Keratinocyte (primary cell): ENCODE results near the gene CDK2AP2. TPM values are rescaled to one million over a fixed set of nuclear protein-coding genes. Genes with fewer than 3 reads are reported as not detected.
A peak's percentile ranks its signal among the peaks of the same experiment; 100 is the strongest.

ENCODE experiments used
- DNase-seq: peaks from one replicate; pipeline ENCODE4 v3.0.0-alpha.2; 2011; ENCODE audit warnings: low read depth, missing footprints, low spot score
- FAIRE-seq: peaks from 2 replicates; lab custom pipeline; 2011; peaks lifted over from hg19 to GRCh38; lab: Jason Lieb, UNC
- H2AFZ ChIP-seq: 2 replicates; pipeline ENCODE4 v1.6.0; 2012; ENCODE audit warnings: low read length, control low read depth, inconsistent platforms; ENCODE audit not compliant: control insufficient read depth
- H3K27ac ChIP-seq: 2 replicates; pipeline ENCODE4 v1.5.1; 2011; ENCODE audit warnings: low read length; ENCODE audit not compliant: control insufficient read depth, insufficient read depth
- H3K27me3 ChIP-seq: 3 replicates; pipeline ENCODE4 v1.6.0; 2011; ENCODE audit warnings: low read length; ENCODE audit not compliant: control insufficient read depth, insufficient read depth; ENCODE audit errors: extremely low read depth
- H3K36me3 ChIP-seq, 2 experiments: 2 replicates in 1 of 2; 3 replicates in 1 of 2; pipeline ENCODE4 v1.5.1; 2011; ENCODE audit warnings: low read length in 2 of 2, mild to moderate bottlenecking in 1 of 2; ENCODE audit not compliant: control insufficient read depth in 2 of 2, insufficient read depth in 2 of 2; ENCODE audit errors: extremely low read depth in 1 of 2
- H3K4me1 ChIP-seq: 3 replicates; pipeline ENCODE4 v1.5.1; 2011; ENCODE audit warnings: low read length; ENCODE audit not compliant: control insufficient read depth, insufficient read depth; ENCODE audit errors: extremely low read depth
- H3K4me2 ChIP-seq: 3 replicates; pipeline ENCODE4 v1.6.0; 2011; ENCODE audit warnings: low read depth, low read length; ENCODE audit not compliant: control insufficient read depth, insufficient read depth; ENCODE audit errors: extremely low read depth
- H3K4me3 ChIP-seq, 3 experiments: fragments of 200-600 bp in 1 of 3; sonication (generic) in 1 of 3; 2 replicates in 2 of 3; 3 replicates in 1 of 3; pipeline ENCODE4 v1.5.1; 2011 to 2016; ENCODE audit warnings: low read length in 3 of 3, mild to moderate bottlenecking in 3 of 3, control low read depth in 2 of 3, inconsistent platforms in 1 of 3, low read depth in 1 of 3, mixed read lengths in 1 of 3, mixed run types in 1 of 3, moderate library complexity in 1 of 3; ENCODE audit not compliant: control insufficient read depth in 2 of 3, insufficient read depth in 2 of 3; ENCODE audit errors: extremely low read depth in 1 of 3
- H3K79me2 ChIP-seq: 2 replicates; pipeline ENCODE4 v1.6.0; 2012; ENCODE audit warnings: low read length; ENCODE audit not compliant: control insufficient read depth, insufficient read depth
- H3K9ac ChIP-seq: 3 replicates; pipeline ENCODE4 v1.6.0; 2011; ENCODE audit warnings: low read length; ENCODE audit not compliant: control insufficient read depth, insufficient read depth; ENCODE audit errors: extremely low read depth
- H3K9me1 ChIP-seq: 3 replicates; pipeline ENCODE4 v1.6.0; 2011; ENCODE audit warnings: low read length; ENCODE audit not compliant: control insufficient read depth, insufficient read depth; ENCODE audit errors: extremely low read depth
- H3K9me3 ChIP-seq: 2 replicates; pipeline ENCODE4 v1.5.1; 2012; ENCODE audit warnings: low read depth, low read length; ENCODE audit not compliant: control insufficient read depth
- H4K20me1 ChIP-seq: 3 replicates; pipeline ENCODE4 v1.6.0; 2011; ENCODE audit warnings: low read length; ENCODE audit not compliant: control insufficient read depth, insufficient read depth; ENCODE audit errors: extremely low read depth
- EZH2 ChIP-seq: IDR thresholded peaks from one replicate; pipeline ENCODE4 v1.6.1; 2012; ENCODE audit warnings: inconsistent platforms, mild to moderate bottlenecking, low read length, moderate library complexity
- dilution Hi-C: fragments of 300-500 bp; cut with MboI; formaldehyde crosslinking; loops from one replicate; pipeline ENCODE4 v1.7.0; 2020; ENCODE audit warnings: low sequenced_read_pairs; ENCODE audit not compliant: extremely low pct_ligation_motif_present
- polyA plus RNA-seq, 5 experiments: library from polyadenylated mRNA; depleted of rRNA in 3 of 5; stranded (reverse) in 3 of 5; stranded (forward) in 1 of 5; unstranded in 1 of 5; fragments of >200 nt; gene quantifications; 1 replicate in 1 of 5; 2 replicates in 3 of 5; 3 replicates in 1 of 5; pipeline versions ENCODE4 v1.2.1 to v1.2.3, GENCODE V29; 2011 to 2012; ENCODE audit warnings: missing spikeins in 2 of 5, low read depth in 1 of 5, low replicate concordance in 1 of 5
- TF ChIP-seq, protein P1 (sequence below), 3 experiments: IDR thresholded peaks in 1 of 3; conservative IDR thresholded peaks in 1 of 3; optimal IDR thresholded peaks in 1 of 3; 2 replicates in 2 of 3; 3 replicates in 1 of 3; pipeline versions ENCODE3 to v1.5.1; 2011; ENCODE audit warnings: low read length in 3 of 3, mild to moderate bottlenecking in 3 of 3, moderate library complexity in 2 of 3, control low read depth in 1 of 3, inconsistent platforms in 1 of 3; ENCODE audit not compliant: insufficient read depth in 2 of 3; ENCODE audit errors: extremely low read depth in 1 of 3

Gene CDK2AP2
- polyA plus RNA-seq, 1 donor (not counting 4 experiments of a cell fraction or from before 2014, with no cell fraction given): 9.7 TPM

GRCh38 chr11:67508486-67509121 lies 642 bp upstream of the CDK2AP2 start:
- no peaks in the 10 kb centered on the region for H3K36me3 ChIP-seq
- H3K27ac ChIP-seq: peak overlapping the region; percentile 93
- H2AFZ ChIP-seq: peak overlapping the region; percentile 94
- TF ChIP-seq, protein P1, sequence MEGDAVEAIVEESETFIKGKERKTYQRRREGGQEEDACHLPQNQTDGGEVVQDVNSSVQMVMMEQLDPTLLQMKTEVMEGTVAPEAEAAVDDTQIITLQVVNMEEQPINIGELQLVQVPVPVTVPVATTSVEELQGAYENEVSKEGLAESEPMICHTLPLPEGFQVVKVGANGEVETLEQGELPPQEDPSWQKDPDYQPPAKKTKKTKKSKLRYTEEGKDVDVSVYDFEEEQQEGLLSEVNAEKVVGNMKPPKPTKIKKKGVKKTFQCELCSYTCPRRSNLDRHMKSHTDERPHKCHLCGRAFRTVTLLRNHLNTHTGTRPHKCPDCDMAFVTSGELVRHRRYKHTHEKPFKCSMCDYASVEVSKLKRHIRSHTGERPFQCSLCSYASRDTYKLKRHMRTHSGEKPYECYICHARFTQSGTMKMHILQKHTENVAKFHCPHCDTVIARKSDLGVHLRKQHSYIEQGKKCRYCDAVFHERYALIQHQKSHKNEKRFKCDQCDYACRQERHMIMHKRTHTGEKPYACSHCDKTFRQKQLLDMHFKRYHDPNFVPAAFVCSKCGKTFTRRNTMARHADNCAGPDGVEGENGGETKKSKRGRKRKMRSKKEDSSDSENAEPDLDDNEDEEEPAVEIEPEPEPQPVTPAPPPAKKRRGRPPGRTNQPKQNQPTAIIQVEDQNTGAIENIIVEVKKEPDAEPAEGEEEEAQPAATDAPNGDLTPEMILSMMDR (optimal IDR thresholded peaks at IDR 0.05 in 1 of 3, IDR thresholded peaks at IDR 0.05 in 1 of 3, conservative IDR thresholded peaks at IDR 0.05 in 1 of 3; ENCODE audit: extremely low read depth in 1 of 3, insufficient read depth in 2 of 3, low read length in 3 of 3): no peak
- TF ChIP-seq EZH2: no peak
- peaks cover 13% of the 10 kb centered on the region for H3K79me2 ChIP-seq
- FAIRE-seq (no peak), DNase-seq (peak; percentile 75)
- peak overlapping the region; percentile 87 for H3K4me2 ChIP-seq
- no peaks in the 10 kb centered on the region for H4K20me1 ChIP-seq
- no peaks in the 10 kb centered on the region for H3K9me1 ChIP-seq
- peak overlapping the region; percentile 80 to 89 (median 83) for H3K4me3 ChIP-seq
- H3K9me3 ChIP-seq: no peaks in the 10 kb centered on the region
- dilution Hi-C loops: no loop called here
- peak overlapping the region; percentile 90 for H3K9ac ChIP-seq
- H3K4me1 ChIP-seq: peaks cover 27% of the 10 kb centered on the region
- H3K27me3 ChIP-seq: no peaks in the 10 kb centered on the region

DNA sequence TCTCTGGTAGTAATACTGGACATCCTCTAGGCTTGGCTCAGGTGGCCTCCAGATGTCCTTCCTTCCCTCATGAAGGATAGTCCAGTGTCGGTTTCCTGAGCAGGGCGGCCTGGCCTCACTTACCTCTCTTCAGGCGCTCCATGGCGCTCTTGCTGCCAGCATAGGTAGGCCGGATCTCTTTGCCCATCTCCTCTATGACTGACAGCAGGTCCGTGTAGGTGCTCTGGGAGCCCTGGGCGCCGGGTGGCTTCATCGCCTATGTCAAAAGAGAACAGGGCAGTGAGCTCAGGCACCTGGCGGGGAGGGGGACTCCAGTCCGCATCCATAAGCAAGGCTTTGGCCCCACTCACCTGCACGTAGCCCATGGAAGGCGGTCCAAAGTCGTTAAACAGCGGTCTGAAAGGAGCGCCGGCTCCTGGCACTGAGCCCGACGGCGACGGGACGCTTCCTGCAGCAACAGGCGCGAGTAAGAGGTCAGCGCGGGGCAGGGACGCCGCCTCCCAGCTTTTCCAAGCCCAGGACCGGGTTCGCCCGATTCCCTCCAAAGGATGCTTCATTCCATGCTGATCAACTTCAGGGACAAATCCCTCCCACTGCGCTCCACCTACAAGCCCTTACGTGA lies 609 bp downstream of the CDK2AP2 start:
- Histone ChIP-seq H3K4me2 (peak overlapping the region; percentile 87), H3K9me3 (no peaks in the 10 kb centered on the region), H3K27me3 (no peaks in the 10 kb centered on the region), H3K9ac (peak overlapping the region; percentile 74), H3K27ac (peak overlapping the region; percentile 71), H3K36me3 (peaks cover 0 to 1% of the 10 kb centered on the region in 2 experiments), H2AFZ (peak overlapping the region; percentile 86), H3K4me1 (peaks cover 27% of the 10 kb centered on the region), H4K20me1 (no peaks in the 10 kb centered on the region), H3K9me1 (no peaks in the 10 kb centered on the region), H3K79me2 (peaks cover 15% of the 10 kb centered on the region), H3K4me3 (peak overlapping the region; percentile 73 to 89 (median 88))
- DNase-seq (peak; percentile 86), FAIRE-seq (no peak)
- dilution Hi-C loops: no loop called here
- TF ChIP-seq, protein P1 (optimal IDR thresholded peaks at IDR 0.05 in 1 of 3, IDR thresholded peaks at IDR 0.05 in 1 of 3, conservative IDR thresholded peaks at IDR 0.05 in 1 of 3; ENCODE audit: extremely low read depth in 1 of 3, insufficient read depth in 2 of 3, low read length in 3 of 3): no peak
- no peak for TF ChIP-seq EZH2
